Right lobe of liver (tissue), 6 donors: ENCODE results near the gene SLAMF8. TPM values are rescaled to one million over a fixed set of nuclear protein-coding genes. Genes with fewer than 3 reads are reported as not detected.

Source experiments
- ATAC-seq, 4 donors: fragments of 200-7000 bp; cut with Tn5 transposase; one replicate each; pipeline ENCODE4 v1.9.1; 2020; ENCODE audit warnings: mild to moderate bottlenecking in 4 of 4, moderate library complexity in 4 of 4
- DNase-seq, 3 donors: peaks; one replicate each; pipeline ENCODE4 v3.0.0-alpha.2; 2020
- H3K27ac ChIP-seq, 3 donors: fragments of 200-600 bp; one replicate each; pipeline ENCODE4 v1.8.0; 2022
- H3K27me3 ChIP-seq, 2 donors: fragments of 200-600 bp; one replicate each; pipeline ENCODE4 v1.8.0; 2022
- H3K36me3 ChIP-seq, 4 donors: fragments of 200-600 bp; sonication (generic) in 1 of 4; one replicate each; pipeline versions ENCODE4 v1.5.1 to v1.8.0; 2017 to 2022; ENCODE audit warnings: control low read depth in 1 of 4
- H3K4me1 ChIP-seq, 4 donors: fragments of 200-600 bp; sonication (generic) in 1 of 4; one replicate each; pipeline versions ENCODE4 v1.5.1 to v1.8.0; 2017 to 2022; ENCODE audit warnings: control low read depth in 1 of 4
- H3K4me3 ChIP-seq, 3 donors: fragments of 200-600 bp; one replicate each; pipeline ENCODE4 v1.8.0; 2022
- H3K9me3 ChIP-seq, 4 donors: fragments of 200-600 bp; sonication (generic) in 1 of 4; one replicate each; pipeline versions ENCODE4 v1.5.1 to v1.8.0; 2017 to 2022; ENCODE audit warnings: control low read depth in 1 of 4
- POLR2A ChIP-seq: fragments of 450-650 bp; IDR thresholded peaks from one replicate; pipeline ENCODE4 v1.6.1; 2017; ENCODE audit warnings: antibody characterized with exemption, mild to moderate bottlenecking
- WGBS: methylation state at CpG from one replicate; pipeline ENCODE4 v1.1.6; 2018; ENCODE audit warnings: low coverage, low lambda C conversion rate; ENCODE audit not compliant: insufficient coverage; ENCODE audit errors: missing lambda C conversion rate; 5-methylcytosine and 5-hydroxymethylcytosine counted together
- intact Hi-C, 2 donors: fragments of 100-400 bp; cut with DNase I; formaldehyde crosslinking; loops; one replicate each; pipeline versions ENCODE4 v1.11.2 to v1.14.1; 2022
- total RNA-seq, 6 experiments: library from RNA; depleted of rRNA in 2 of 6; stranded (reverse); fragments of >200 nt in 2 of 6; fragmentation: NEBNext Ultra II Directional in 3 of 6; extraction: Animal tissue kit (Norgen Biotek cat#: 25700) in 3 of 6; gene quantifications; one replicate each; pipeline versions ENCODE4 v1.1.0 to v1.2.4, GENCODE V29; 2016 to 2023
- TF ChIP-seq, protein P1 (sequence below), 4 donors: fragments of 200-600 bp in 3 of 4; fragments of 450-650 bp in 1 of 4; IDR thresholded peaks; one replicate each; pipeline versions ENCODE4 v1.5.1 to v1.8.0; 2016 to 2022; ENCODE audit warnings: antibody characterized with exemption in 4 of 4, mild to moderate bottlenecking in 2 of 4
- donor health status: DM: no; HTN: yes; CAD: no.
- donor health status: DM: no; HTN: no; CAD: no.
- donor health status: DM: no; HTN: no; CAD: no.
- donor health status: DM: no; HTN: yes; CAD: no.
- donor health status: DM: no; HTN: yes; CAD: no.

Gene SLAMF8
- total RNA-seq, 6 experiments from 2014 or later = 0.33 to 5.7 (median 2.5) TPM

- no peaks in the 10 kb centered on the region for H3K9me3 ChIP-seq
- no peak overlapping the region for H3K27ac ChIP-seq
- 38% methylated on average over 5 of the region's 15 CpGs for WGBS
- intact Hi-C loops = no loop called here
- H3K36me3 ChIP-seq = no peaks in the 10 kb centered on the region
- DNase-seq (no peak), ATAC-seq (no peak)
- no peak overlapping the region for H3K4me3 ChIP-seq
- no peak for TF ChIP-seq POLR2A
- TF ChIP-seq, protein P1, sequence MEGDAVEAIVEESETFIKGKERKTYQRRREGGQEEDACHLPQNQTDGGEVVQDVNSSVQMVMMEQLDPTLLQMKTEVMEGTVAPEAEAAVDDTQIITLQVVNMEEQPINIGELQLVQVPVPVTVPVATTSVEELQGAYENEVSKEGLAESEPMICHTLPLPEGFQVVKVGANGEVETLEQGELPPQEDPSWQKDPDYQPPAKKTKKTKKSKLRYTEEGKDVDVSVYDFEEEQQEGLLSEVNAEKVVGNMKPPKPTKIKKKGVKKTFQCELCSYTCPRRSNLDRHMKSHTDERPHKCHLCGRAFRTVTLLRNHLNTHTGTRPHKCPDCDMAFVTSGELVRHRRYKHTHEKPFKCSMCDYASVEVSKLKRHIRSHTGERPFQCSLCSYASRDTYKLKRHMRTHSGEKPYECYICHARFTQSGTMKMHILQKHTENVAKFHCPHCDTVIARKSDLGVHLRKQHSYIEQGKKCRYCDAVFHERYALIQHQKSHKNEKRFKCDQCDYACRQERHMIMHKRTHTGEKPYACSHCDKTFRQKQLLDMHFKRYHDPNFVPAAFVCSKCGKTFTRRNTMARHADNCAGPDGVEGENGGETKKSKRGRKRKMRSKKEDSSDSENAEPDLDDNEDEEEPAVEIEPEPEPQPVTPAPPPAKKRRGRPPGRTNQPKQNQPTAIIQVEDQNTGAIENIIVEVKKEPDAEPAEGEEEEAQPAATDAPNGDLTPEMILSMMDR (IDR thresholded peaks at IDR 0.05) = no peak
- H3K27me3 ChIP-seq = no peaks in the 10 kb centered on the region
- peaks cover 0 to 10% (median 3%) of the 10 kb centered on the region in 4 donors for H3K4me1 ChIP-seq
These were observed 46.2 kb downstream of the SLAMF8 start for GRCh38 chr1:159872891-159873290.

DNA sequence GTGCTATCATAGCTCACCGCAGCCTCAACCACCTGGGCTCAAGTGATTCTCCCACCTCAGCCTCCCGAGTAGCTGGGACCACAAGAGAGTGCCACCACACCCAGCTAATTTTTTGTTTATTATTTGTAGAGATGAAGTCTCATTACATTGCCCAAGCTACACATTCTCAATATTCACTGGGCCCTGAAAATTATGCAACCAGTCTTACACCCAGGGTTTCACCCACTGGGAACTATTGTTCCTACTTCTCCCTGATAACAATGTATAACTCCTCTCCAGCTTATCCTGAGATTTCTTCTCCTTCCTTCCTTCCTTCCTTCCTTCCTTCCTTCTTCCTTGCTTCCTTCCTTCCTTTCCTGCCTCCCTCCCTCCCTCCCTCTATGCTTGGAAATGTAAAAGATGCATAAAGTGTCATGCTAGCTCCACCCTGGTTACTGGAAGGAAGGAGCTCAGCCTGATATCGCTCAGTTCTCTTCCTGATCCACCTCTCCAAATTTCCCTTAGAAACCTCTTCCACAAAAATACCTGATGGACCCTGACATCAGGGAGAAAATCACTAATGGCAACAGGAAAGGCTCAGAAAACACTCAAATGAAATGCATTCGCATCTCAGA, 47.0 kb downstream of the SLAMF8 start:
- H3K36me3 ChIP-seq = no peaks in the 10 kb centered on the region
- no peaks in the 10 kb centered on the region for H3K9me3 ChIP-seq
- H3K4me3 ChIP-seq = no peak overlapping the region
- ATAC-seq (no peak), DNase-seq (no peak)
- no peaks in the 10 kb centered on the region for H3K27me3 ChIP-seq
- WGBS = 73% methylated on average over 4 of the region's 4 CpGs
- H3K4me1 ChIP-seq = peaks cover 0 to 3% (median 0%) of the 10 kb centered on the region in 4 donors
- TF ChIP-seq, protein P1 (IDR thresholded peaks at IDR 0.05) = no peak
- TF ChIP-seq POLR2A = no peak
- no peak overlapping the region for H3K27ac ChIP-seq
- intact Hi-C loops = no loop called here

GRCh38 chr1:159877695-159878444, 51.2 kb downstream of the SLAMF8 start:
- no peak for ATAC-seq
- 77% methylated on average over 4 of the region's 6 CpGs for WGBS
- TF ChIP-seq, protein P1 (IDR thresholded peaks at IDR 0.05) = no peak
- no peak for TF ChIP-seq POLR2A

GRCh38 chr1:159879136-159879535, 52.5 kb downstream of the SLAMF8 start:
- Histone ChIP-seq H3K27me3 (no peaks in the 10 kb centered on the region), H3K9me3 (no peaks in the 10 kb centered on the region), H3K36me3 (no peaks in the 10 kb centered on the region), H3K27ac (no peak overlapping the region), H3K4me3 (no peak overlapping the region), H3K4me1 (no peaks in the 10 kb centered on the region)
- TF ChIP-seq, protein P1 (IDR thresholded peaks at IDR 0.05) = no peak
- no peak for TF ChIP-seq POLR2A
- intact Hi-C loops = no loop called here
- no peak for DNase-seq
- WGBS = 70% methylated on average over 3 of the region's 3 CpGs
- no peak for ATAC-seq

More at GRCh38 chr1:159877695-159878444, 51.2 kb downstream of the SLAMF8 start:
- Histone ChIP-seq H3K27me3 (no peaks in the 10 kb centered on the region), H3K27ac (no peak overlapping the region), H3K4me1 (no peaks in the 10 kb centered on the region), H3K9me3 (no peaks in the 10 kb centered on the region), H3K4me3 (no peak overlapping the region), H3K36me3 (no peaks in the 10 kb centered on the region)
- intact Hi-C loops = no loop called here
- no peak for DNase-seq
